Tibial nerve (tissue), 4 donors: ENCODE data around the gene KIF26A.

Experiments used
- EP300 ChIP-seq, 2 donors: sonication (generic); formaldehyde crosslinking; IDR thresholded peaks; one replicate each; pipeline ENCODE4 v1.6.1; 2017; ENCODE audit warnings: antibody characterized with exemption in 2 of 2, mild to moderate bottlenecking in 1 of 2
- POLR2A ChIP-seq, 2 donors: fragments of 450-650 bp; IDR thresholded peaks; one replicate each; pipeline ENCODE4 v1.6.1; 2017; ENCODE audit warnings: antibody characterized with exemption in 2 of 2, mild to moderate bottlenecking in 2 of 2, moderate library complexity in 2 of 2
- TF ChIP-seq, protein P1 (sequence below), 5 experiments: fragments of 200-600 bp in 3 of 5; fragments of 450-650 bp in 2 of 5; sonication (generic) in 3 of 5; IDR thresholded peaks; one replicate each; pipeline ENCODE4 v1.5.1; 2016 to 2019; ENCODE audit warnings: antibody characterized with exemption in 5 of 5, mild to moderate bottlenecking in 3 of 5, moderate library complexity in 2 of 5

DNA sequence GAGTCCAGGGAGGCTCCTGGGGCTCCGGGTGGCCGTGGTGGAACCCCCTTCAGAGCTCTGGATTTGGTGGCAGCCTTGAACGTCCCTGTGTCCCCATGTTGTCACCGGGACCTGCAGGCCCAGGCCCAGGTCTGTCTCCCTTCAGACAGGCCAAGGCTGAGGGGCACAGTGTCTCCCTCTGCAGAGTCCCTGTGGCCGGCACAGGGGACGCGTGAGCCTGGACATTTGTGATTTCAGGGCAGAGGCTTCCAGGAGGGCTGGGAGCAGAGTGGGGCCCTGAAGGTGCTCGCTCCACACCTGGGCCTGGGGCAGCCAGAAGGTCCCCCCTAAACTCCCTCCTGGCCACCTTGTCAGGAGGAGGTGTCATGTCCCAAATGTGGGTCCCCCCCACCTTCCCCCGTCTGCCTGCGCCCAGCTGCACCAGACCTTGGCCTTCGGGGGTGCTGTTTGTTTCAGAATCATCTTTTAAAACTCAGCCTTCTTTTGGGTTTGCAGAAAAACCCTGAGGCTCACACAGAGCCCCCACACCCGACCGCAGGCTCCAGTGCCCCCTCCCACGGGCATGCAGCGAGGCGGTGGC, 47.6 kb downstream of the KIF26A start:
- TF ChIP-seq POLR2A (IDR thresholded peaks at IDR 0.05) (no peak), EP300 (IDR thresholded peaks at IDR 0.05) (no peak)
- TF ChIP-seq, protein P1, sequence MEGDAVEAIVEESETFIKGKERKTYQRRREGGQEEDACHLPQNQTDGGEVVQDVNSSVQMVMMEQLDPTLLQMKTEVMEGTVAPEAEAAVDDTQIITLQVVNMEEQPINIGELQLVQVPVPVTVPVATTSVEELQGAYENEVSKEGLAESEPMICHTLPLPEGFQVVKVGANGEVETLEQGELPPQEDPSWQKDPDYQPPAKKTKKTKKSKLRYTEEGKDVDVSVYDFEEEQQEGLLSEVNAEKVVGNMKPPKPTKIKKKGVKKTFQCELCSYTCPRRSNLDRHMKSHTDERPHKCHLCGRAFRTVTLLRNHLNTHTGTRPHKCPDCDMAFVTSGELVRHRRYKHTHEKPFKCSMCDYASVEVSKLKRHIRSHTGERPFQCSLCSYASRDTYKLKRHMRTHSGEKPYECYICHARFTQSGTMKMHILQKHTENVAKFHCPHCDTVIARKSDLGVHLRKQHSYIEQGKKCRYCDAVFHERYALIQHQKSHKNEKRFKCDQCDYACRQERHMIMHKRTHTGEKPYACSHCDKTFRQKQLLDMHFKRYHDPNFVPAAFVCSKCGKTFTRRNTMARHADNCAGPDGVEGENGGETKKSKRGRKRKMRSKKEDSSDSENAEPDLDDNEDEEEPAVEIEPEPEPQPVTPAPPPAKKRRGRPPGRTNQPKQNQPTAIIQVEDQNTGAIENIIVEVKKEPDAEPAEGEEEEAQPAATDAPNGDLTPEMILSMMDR (IDR thresholded peaks at IDR 0.05) = no peak
